Smooth muscle cell of the brain vasculature (primary cell): ENCODE measurements around the gene KLK4.

ENCODE experiments used
- DNase-seq: peaks from one replicate; pipeline ENCODE4 v3.0.0-alpha.2; 2012; ENCODE audit warnings: low read depth, low spot score

Gene KLK4

GRCh38 chr19:50880241-50880640 is 31.0 kb downstream of the KLK4 start:
- no peak for DNase-seq

DNA sequence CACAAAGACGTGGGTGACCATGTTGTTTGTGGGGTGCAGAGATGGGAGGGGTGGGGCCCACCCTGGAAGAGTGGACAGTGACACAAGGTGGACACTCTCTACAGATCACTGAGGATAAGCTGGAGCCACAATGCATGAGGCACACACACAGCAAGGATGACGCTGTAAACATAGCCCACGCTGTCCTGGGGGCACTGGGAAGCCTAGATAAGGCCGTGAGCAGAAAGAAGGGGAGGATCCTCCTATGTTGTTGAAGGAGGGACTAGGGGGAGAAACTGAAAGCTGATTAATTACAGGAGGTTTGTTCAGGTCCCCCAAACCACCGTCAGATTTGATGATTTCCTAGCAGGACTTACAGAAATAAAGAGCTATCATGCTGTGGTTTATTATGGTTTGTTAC is 32.3 kb downstream of the KLK4 start:
- no peak for DNase-seq

- no peak for DNase-seq
Measured at GRCh38 chr19:50877338-50877737, 33.9 kb downstream of the KLK4 start.

- no peak for DNase-seq
Measured at GRCh38 chr19:50876456-50876855, 34.7 kb downstream of the KLK4 start.

DNA sequence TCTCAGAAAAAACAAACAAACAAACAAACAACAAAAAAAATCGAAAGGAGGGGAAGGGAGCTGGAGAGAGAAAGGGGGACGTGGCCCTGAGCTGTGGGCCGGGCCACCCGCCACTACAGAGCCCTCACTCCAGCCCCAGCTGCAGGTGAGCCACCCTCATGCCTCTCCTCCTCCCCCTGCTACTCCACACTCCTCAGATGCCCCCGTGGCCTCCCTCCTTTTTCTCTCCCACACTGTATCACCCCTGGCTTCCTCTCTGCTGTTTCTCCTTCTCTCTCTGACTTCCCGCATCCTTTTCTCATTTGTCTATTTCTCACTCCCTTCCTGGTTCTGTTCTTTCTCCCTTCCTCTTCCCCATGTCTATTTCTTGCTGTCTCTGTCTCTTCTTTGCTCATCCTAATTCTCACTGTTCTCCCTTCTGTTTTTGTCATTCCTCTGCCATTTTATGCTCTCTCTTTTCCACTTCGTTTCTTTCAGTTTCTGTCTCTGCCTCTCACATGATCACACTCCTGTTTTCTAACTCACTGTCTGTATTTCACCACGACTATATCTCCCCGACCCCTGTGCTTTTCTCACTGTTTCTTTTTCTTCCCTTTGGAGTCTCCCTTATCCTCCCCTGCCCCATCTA is 35.3 kb downstream of the KLK4 start:
- no peak for DNase-seq

DNA sequence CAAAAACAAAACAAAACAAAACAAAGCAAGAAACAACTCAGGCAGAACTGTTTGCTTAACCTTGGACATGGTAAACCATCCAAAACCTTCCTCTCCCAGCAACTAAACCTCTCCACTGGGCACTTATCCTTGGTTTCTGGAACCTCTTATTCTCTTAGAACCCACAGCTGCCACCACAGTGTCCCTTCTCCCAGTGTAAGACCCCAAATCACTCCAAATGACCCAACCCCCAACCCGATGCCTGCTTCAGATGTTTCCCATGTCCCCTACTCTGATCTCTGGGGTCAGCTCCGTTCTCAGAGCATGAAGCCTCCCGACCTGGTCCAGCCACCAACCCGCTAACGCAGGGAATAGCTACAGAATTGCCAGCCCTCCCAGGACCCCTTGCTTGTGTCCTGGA is 37.0 kb downstream of the KLK4 start:
- no peak for DNase-seq

DNA sequence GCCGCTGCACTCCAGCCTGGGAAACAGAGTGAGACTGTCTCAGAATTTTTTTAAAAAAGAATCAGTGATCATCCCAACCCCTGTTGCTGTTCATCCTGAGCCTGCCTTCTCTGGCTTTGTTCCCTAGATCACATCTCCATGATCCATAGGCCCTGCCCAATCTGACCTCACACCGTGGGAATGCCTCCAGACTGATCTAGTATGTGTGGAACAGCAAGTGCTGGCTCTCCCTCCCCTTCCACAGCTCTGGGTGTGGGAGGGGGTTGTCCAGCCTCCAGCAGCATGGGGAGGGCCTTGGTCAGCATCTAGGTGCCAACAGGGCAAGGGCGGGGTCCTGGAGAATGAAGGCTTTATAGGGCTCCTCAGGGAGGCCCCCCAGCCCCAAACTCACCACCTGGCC is 38.1 kb downstream of the KLK4 start, which contains the start of gene KLK2:
KLK2 (plus strand) TSS at position 384 of the 400 bp plus-strand sequence. CDS start 35 bp downstream, outside the sequence.
- DNase-seq = no peak

- no peak for DNase-seq
Measured at GRCh38 chr19:50870417-50871089, 40.6 kb downstream of the KLK4 start.

DNA sequence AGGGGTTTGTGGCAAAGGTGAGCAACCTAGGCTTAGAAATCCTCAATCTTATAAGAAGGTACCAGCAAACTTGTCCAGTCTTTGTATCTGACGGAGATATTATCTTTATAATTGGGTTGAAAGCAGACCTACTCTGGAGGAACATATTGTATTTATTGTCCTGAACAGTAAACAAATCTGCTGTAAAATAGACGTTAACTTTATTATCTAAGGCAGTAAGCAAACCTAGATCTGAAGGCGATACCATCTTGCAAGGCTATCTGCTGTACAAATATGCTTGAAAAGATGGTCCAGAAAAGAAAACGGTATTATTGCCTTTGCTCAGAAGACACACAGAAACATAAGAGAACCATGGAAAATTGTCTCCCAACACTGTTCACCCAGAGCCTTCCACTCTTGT is 41.7 kb downstream of the KLK4 start:
- no peak for DNase-seq

DNA sequence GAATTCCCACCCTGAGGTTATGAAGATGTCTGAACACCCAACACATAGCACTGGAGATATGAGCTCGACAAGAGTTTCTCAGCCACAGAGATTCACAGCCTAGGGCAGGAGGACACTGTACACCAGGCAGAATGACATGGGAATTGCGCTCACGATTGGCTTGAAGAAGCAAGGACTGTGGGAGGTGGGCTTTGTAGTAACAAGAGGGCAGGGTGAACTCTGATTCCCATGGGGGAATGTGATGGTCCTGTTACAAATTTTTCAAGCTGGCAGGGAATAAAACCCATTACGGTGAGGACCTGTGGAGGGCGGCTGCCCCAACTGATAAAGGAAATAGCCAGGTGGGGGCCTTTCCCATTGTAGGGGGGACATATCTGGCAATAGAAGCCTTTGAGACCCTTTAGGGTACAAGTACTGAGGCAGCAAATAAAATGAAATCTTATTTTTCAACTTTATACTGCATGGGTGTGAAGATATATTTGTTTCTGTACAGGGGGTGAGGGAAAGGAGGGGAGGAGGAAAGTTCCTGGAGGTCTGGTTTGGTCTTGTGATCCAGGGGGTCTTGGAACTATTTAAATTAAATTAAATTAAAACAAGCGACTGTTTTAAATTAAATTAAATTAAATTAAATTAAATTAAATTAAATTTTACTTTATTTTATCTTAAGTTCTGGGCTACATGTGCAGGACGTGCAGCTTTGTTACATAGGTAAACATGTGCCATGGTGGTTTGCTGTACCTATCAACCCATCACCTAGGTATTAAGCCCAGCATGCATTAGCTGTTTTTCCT is 49.5 kb downstream of the KLK4 start:
- DNase-seq = no peak

GRCh38 chr19:50861010-50861409 is 50.2 kb downstream of the KLK4 start:
- DNase-seq = no peak

DNA sequence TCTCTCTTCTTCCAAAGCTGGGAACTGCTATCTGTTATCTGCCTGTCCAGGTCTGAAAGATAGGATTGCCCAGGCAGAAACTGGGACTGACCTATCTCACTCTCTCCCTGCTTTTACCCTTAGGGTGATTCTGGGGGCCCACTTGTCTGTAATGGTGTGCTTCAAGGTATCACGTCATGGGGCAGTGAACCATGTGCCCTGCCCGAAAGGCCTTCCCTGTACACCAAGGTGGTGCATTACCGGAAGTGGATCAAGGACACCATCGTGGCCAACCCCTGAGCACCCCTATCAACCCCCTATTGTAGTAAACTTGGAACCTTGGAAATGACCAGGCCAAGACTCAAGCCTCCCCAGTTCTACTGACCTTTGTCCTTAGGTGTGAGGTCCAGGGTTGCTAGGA is 51.3 kb downstream of the KLK4 start:
- no peak for DNase-seq

DNA sequence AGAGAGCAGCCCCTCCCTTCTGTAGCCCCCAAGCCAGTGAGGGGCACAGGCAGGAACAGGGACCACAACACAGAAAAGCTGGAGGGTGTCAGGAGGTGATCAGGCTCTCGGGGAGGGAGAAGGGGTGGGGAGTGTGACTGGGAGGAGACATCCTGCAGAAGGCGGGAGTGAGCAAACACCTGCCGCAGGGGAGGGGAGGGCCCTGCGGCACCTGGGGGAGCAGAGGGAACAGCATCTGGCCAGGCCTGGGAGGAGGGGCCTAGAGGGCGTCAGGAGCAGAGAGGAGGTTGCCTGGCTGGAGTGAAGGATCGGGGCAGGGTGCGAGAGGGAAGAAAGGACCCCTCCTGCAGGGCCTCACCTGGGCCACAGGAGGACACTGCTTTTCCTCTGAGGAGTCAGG is 52.3 kb downstream of the KLK4 start:
- DNase-seq = no peak

- DNase-seq = no peak
Measured at GRCh38 chr19:50857366-50857765, 53.8 kb downstream of the KLK4 start.
